ENCODE data around the gene PIK3R3. TPM values are rescaled to one million over a fixed set of nuclear protein-coding genes. Genes with fewer than 3 reads are reported as not detected.

PIK3R3 gene
- total and polyA plus RNA-seq, 9 of the 15 experiments (the other 6 are each of a cell fraction or from before 2014, with no cell fraction given): 1.4 to 7.7 (median 4.6) TPM

DNA sequence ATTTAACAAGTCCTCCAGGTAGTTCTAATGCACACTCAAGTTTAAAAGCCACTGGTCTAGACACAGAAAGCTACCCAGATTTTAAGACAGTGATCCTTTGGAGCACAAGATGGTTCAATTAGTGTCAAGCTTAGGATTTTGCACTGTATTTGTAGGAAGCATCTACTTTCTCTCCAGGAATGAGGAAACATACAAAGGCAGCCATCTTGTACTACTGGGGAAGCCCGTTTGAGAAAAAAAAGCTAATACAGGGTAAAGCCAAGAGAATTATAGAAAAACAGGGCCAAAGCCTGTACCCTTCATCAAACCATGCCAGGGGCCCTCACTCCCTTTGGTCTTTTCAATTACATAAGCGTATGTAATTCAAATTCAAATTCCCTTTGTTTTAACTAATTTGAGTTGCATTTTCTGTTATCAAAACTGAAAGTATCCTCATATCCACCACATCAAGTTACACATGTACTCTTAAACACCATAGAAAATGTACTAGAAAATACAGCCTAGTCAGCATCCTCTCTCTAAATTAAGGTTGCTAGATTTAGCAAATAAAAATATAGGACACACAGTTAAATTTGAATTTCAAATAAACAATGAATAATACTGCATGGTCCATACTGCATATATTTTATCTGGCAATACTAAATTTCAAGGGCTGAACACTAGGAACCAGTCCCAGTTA, 17.4 kb downstream of the PIK3R3 start (continued):
- TF ChIP-seq, protein P1, sequence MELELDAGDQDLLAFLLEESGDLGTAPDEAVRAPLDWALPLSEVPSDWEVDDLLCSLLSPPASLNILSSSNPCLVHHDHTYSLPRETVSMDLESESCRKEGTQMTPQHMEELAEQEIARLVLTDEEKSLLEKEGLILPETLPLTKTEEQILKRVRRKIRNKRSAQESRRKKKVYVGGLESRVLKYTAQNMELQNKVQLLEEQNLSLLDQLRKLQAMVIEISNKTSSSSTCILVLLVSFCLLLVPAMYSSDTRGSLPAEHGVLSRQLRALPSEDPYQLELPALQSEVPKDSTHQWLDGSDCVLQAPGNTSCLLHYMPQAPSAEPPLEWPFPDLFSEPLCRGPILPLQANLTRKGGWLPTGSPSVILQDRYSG (tag; conservative IDR thresholded peaks at IDR 0.05; ENCODE audit: low read depth): peak; percentile 38; the same call in 1 of the 2 replicates
- TF ChIP-seq NR2C1 (IDR thresholded peaks at IDR 0.05) (no peak), NR2C1 (tag; IDR thresholded peaks at IDR 0.05) (no peak), SIRT6 (IDR thresholded peaks at IDR 0.05; ENCODE audit: low read depth, low read length) (no peak), SIN3B (IDR thresholded peaks at IDR 0.05; ENCODE audit: low read depth) (no peak), ZNF23 (CRISPR knock-in tag; IDR thresholded peaks at IDR 0.05) (no peak), XRCC4 (IDR thresholded peaks at IDR 0.05; ENCODE audit: extremely low read depth, insufficient read depth, insufficient read length) (no peak), DACH1 (IDR thresholded peaks at IDR 0.05; ENCODE audit: partially characterized antibody) (no peak)
- TF ChIP-seq, protein P2, sequence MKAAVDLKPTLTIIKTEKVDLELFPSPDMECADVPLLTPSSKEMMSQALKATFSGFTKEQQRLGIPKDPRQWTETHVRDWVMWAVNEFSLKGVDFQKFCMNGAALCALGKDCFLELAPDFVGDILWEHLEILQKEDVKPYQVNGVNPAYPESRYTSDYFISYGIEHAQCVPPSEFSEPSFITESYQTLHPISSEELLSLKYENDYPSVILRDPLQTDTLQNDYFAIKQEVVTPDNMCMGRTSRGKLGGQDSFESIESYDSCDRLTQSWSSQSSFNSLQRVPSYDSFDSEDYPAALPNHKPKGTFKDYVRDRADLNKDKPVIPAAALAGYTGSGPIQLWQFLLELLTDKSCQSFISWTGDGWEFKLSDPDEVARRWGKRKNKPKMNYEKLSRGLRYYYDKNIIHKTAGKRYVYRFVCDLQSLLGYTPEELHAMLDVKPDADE (conservative IDR thresholded peaks at IDR 0.05; ENCODE audit: control insufficient read depth, low read depth, low read length): no peak
- TF ChIP-seq, protein P3, sequence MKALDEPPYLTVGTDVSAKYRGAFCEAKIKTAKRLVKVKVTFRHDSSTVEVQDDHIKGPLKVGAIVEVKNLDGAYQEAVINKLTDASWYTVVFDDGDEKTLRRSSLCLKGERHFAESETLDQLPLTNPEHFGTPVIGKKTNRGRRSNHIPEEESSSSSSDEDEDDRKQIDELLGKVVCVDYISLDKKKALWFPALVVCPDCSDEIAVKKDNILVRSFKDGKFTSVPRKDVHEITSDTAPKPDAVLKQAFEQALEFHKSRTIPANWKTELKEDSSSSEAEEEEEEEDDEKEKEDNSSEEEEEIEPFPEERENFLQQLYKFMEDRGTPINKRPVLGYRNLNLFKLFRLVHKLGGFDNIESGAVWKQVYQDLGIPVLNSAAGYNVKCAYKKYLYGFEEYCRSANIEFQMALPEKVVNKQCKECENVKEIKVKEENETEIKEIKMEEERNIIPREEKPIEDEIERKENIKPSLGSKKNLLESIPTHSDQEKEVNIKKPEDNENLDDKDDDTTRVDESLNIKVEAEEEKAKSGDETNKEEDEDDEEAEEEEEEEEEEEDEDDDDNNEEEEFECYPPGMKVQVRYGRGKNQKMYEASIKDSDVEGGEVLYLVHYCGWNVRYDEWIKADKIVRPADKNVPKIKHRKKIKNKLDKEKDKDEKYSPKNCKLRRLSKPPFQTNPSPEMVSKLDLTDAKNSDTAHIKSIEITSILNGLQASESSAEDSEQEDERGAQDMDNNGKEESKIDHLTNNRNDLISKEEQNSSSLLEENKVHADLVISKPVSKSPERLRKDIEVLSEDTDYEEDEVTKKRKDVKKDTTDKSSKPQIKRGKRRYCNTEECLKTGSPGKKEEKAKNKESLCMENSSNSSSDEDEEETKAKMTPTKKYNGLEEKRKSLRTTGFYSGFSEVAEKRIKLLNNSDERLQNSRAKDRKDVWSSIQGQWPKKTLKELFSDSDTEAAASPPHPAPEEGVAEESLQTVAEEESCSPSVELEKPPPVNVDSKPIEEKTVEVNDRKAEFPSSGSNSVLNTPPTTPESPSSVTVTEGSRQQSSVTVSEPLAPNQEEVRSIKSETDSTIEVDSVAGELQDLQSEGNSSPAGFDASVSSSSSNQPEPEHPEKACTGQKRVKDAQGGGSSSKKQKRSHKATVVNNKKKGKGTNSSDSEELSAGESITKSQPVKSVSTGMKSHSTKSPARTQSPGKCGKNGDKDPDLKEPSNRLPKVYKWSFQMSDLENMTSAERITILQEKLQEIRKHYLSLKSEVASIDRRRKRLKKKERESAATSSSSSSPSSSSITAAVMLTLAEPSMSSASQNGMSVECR (CRISPR knock-in tag; IDR thresholded peaks at IDR 0.05): no peak
- TF ChIP-seq, protein P4, sequence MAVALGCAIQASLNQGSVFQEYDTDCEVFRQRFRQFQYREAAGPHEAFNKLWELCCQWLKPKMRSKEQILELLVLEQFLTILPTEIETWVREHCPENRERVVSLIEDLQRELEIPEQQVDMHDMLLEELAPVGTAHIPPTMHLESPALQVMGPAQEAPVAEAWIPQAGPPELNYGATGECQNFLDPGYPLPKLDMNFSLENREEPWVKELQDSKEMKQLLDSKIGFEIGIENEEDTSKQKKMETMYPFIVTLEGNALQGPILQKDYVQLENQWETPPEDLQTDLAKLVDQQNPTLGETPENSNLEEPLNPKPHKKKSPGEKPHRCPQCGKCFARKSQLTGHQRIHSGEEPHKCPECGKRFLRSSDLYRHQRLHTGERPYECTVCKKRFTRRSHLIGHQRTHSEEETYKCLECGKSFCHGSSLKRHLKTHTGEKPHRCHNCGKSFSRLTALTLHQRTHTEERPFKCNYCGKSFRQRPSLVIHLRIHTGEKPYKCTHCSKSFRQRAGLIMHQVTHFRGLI (CRISPR knock-in tag; IDR thresholded peaks at IDR 0.05): no peak
- TF ChIP-seq, protein P5, sequence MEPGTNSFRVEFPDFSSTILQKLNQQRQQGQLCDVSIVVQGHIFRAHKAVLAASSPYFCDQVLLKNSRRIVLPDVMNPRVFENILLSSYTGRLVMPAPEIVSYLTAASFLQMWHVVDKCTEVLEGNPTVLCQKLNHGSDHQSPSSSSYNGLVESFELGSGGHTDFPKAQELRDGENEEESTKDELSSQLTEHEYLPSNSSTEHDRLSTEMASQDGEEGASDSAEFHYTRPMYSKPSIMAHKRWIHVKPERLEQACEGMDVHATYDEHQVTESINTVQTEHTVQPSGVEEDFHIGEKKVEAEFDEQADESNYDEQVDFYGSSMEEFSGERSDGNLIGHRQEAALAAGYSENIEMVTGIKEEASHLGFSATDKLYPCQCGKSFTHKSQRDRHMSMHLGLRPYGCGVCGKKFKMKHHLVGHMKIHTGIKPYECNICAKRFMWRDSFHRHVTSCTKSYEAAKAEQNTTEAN (CRISPR knock-in tag; IDR thresholded peaks at IDR 0.05): no peak
- TF ChIP-seq, protein P6, sequence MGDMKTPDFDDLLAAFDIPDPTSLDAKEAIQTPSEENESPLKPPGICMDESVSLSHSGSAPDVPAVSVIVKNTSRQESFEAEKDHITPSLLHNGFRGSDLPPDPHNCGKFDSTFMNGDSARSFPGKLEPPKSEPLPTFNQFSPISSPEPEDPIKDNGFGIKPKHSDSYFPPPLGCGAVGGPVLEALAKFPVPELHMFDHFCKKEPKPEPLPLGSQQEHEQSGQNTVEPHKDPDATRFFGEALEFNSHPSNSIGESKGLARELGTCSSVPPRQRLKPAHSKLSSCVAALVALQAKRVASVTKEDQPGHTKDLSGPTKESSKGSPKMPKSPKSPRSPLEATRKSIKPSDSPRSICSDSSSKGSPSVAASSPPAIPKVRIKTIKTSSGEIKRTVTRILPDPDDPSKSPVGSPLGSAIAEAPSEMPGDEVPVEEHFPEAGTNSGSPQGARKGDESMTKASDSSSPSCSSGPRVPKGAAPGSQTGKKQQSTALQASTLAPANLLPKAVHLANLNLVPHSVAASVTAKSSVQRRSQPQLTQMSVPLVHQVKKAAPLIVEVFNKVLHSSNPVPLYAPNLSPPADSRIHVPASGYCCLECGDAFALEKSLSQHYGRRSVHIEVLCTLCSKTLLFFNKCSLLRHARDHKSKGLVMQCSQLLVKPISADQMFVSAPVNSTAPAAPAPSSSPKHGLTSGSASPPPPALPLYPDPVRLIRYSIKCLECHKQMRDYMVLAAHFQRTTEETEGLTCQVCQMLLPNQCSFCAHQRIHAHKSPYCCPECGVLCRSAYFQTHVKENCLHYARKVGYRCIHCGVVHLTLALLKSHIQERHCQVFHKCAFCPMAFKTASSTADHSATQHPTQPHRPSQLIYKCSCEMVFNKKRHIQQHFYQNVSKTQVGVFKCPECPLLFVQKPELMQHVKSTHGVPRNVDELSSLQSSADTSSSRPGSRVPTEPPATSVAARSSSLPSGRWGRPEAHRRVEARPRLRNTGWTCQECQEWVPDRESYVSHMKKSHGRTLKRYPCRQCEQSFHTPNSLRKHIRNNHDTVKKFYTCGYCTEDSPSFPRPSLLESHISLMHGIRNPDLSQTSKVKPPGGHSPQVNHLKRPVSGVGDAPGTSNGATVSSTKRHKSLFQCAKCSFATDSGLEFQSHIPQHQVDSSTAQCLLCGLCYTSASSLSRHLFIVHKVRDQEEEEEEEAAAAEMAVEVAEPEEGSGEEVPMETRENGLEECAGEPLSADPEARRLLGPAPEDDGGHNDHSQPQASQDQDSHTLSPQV (IDR thresholded peaks at IDR 0.05): peak; percentile 39; the same call in 1 of the 2 replicates

All from K562 (cell line).